GM13976 (cell line): ENCODE data around the gene DENND2A.
"Not testable (repeated sequence)": the region's sequence is repeated elsewhere in the genome, so short reads cannot be mapped to it uniquely, and the experiment has no call there.

Experiments
- DNase-seq: peaks from one replicate; pipeline ENCODE4 v3.0.0; 2012; ENCODE audit warnings: low spot score
- in situ Hi-C: fragments of 300-500 bp; cut with MboI; formaldehyde crosslinking; loops from one replicate; pipeline ENCODE4 v1.12.0; 2022; ENCODE audit warnings: low sequenced_read_pairs, mixed read lengths, inconsistent platforms; ENCODE audit not compliant: unreplicated experiment
- TF ChIP-seq, protein P1 (sequence below): IDR thresholded peaks from 2 replicates; pipeline ENCODE4 v1.5.1; 2012; ENCODE audit warnings: borderline replicate concordance, mild to moderate bottlenecking; ENCODE audit not compliant: insufficient read depth; ENCODE audit errors: extremely low read depth, missing control alignments, control extremely low read depth

Gene DENND2A

DNA sequence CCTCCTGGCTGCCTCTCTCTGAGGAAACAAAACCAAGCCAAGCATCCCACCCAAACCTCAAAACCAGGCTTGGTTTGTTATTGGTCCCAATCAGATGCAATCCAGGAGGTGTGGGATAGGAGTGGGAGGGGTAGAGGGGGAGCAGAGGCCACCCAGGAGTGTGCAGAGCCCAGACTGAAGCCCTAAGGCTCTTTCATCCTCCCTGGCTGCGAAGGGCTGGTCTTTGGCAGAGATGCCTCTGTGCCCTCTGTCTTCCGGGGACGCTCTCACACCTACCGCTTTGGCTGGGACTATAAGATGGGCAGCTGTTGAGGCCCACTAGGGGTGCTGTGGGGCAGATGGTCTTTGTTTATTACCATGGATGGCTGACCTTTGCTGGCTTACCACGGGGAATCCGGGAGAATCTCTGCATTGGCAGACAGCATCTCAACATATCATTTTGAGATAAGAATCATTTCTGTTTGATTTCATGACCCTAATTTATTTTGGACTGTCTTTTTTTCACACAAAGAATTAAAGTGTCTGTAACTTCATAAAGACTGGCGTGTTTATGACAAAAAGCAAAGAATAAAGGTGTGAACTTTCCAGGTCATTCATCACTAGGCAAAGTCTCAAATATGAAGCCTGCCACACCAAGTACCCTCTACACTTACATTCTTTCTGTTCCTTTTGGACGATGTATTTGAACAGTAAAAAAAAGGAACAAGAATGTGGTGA lies 6.5 kb upstream of the DENND2A start:
- peak; percentile 64 for DNase-seq
- TF ChIP-seq, protein P1, sequence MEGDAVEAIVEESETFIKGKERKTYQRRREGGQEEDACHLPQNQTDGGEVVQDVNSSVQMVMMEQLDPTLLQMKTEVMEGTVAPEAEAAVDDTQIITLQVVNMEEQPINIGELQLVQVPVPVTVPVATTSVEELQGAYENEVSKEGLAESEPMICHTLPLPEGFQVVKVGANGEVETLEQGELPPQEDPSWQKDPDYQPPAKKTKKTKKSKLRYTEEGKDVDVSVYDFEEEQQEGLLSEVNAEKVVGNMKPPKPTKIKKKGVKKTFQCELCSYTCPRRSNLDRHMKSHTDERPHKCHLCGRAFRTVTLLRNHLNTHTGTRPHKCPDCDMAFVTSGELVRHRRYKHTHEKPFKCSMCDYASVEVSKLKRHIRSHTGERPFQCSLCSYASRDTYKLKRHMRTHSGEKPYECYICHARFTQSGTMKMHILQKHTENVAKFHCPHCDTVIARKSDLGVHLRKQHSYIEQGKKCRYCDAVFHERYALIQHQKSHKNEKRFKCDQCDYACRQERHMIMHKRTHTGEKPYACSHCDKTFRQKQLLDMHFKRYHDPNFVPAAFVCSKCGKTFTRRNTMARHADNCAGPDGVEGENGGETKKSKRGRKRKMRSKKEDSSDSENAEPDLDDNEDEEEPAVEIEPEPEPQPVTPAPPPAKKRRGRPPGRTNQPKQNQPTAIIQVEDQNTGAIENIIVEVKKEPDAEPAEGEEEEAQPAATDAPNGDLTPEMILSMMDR, result peak; percentile 32
- in situ Hi-C loops, result no loop called here

DNA sequence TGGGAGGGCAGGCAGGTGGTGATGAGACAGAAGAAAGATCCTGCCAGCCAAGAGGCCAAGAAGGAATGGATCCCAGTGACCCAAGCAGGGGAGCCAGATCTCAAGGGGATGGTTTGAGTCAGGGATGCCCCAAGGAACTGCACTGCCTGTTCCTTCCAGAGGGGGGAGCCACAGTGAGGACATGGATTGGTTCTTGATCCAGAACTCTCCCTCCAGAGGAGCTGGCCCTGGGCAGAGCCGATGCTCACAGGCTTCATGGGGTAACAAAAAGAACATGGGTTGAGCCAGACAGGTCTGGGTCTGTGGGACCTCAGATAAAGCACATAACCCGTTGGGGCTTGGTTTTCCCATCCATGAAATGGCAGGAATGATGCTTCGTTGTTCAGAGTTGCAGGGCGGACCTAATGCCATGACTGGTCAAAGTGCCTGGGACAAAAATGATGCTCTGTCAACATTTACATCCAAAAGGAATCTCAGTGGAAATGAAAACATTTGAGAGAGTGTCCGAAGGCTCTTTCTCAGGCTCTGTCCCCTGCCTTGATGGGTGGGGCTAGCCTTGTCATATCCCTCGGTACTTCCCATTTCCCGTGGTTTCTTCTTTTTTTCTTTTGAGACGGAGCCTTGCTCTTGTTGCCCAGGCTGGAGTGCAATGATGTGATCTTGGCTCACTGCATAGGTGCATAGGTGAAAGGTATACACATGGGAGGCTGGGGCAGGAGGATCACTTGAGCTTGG lies 4.7 kb upstream of the DENND2A start:
- in situ Hi-C loops, result no loop called here
- no peak for DNase-seq

GRCh38 chr7:140644761-140645160 lies 4.1 kb upstream of the DENND2A start:
- DNase-seq, in situ Hi-C loops: not testable (repeated sequence)

More for the DNA sequence above, 4.7 kb upstream of the DENND2A start:
- TF ChIP-seq, protein P1, result peak; percentile 6

GRCh38 chr7:140643416-140643815 lies 2.8 kb upstream of the DENND2A start:
- no peak for DNase-seq
- TF ChIP-seq, protein P1, result no peak
- in situ Hi-C loops, result no loop called here

DNA sequence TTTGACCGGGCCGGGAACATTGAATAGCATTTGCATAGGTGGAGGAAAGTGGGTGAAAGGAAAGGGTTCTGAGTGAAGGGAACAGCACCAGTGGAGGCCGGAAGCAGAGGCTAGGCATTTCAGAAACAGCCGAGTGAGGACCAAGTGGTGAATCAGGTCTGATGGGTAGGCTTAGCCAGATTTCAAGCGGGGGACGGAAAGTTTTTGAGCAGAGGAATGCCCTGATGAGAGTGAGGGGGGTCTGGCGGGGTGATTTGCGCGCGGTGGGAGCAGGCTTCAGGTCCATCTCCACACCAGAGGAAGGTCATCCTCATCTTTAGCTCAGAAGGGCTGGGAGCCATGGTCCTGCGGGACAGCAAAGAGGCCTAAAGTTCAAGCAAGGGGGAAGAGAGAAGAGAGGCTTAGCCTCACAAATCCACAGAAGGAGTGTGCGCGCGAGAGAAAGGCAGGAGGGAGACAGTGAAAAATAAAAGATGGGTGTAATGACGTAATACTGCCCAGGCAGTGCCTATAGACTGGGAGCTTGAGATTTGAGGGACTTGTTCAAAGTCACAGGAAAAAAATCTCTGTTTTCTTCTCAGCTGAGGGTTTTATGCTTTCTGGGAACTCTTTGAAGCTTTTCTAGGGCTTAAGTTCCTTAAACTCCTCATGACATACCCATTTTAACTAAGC lies 1.0 kb upstream of the DENND2A start:
- in situ Hi-C loops, result no loop called here
- no peak for DNase-seq
- TF ChIP-seq, protein P1, result no peak

GRCh38 chr7:140640060-140640637 lies 464 bp downstream of the DENND2A start:
- TF ChIP-seq, protein P1, result no peak
- in situ Hi-C loops, result no loop called here
- DNase-seq, result peak; percentile 61
